Esophagus muscularis mucosa (tissue), 4 donors: ENCODE results near the gene SLC22A4.

ENCODE experiments used
- EP300 ChIP-seq: sonication (generic); formaldehyde crosslinking; IDR thresholded peaks from one replicate; pipeline ENCODE4 v1.6.1; 2017; ENCODE audit warnings: antibody characterized with exemption
- POLR2A ChIP-seq: fragments of 450-650 bp; IDR thresholded peaks from one replicate; pipeline ENCODE4 v1.6.1; 2017; ENCODE audit warnings: antibody characterized with exemption, moderate library complexity, mild to moderate bottlenecking, low read depth
- POLR2AphosphoS5 ChIP-seq, 2 donors: sonication (generic); formaldehyde crosslinking; IDR thresholded peaks; one replicate each; pipeline ENCODE4 v1.6.1; 2017; ENCODE audit warnings: antibody characterized with exemption in 2 of 2
- TF ChIP-seq, protein P1 (sequence below), 3 experiments: fragments of 200-600 bp in 2 of 3; fragments of 450-650 bp in 1 of 3; sonication (generic) in 2 of 3; IDR thresholded peaks; one replicate each; pipeline ENCODE4 v1.5.1; 2017 to 2019; ENCODE audit warnings: antibody characterized with exemption in 3 of 3, mild to moderate bottlenecking in 2 of 3, moderate library complexity in 1 of 3

DNA sequence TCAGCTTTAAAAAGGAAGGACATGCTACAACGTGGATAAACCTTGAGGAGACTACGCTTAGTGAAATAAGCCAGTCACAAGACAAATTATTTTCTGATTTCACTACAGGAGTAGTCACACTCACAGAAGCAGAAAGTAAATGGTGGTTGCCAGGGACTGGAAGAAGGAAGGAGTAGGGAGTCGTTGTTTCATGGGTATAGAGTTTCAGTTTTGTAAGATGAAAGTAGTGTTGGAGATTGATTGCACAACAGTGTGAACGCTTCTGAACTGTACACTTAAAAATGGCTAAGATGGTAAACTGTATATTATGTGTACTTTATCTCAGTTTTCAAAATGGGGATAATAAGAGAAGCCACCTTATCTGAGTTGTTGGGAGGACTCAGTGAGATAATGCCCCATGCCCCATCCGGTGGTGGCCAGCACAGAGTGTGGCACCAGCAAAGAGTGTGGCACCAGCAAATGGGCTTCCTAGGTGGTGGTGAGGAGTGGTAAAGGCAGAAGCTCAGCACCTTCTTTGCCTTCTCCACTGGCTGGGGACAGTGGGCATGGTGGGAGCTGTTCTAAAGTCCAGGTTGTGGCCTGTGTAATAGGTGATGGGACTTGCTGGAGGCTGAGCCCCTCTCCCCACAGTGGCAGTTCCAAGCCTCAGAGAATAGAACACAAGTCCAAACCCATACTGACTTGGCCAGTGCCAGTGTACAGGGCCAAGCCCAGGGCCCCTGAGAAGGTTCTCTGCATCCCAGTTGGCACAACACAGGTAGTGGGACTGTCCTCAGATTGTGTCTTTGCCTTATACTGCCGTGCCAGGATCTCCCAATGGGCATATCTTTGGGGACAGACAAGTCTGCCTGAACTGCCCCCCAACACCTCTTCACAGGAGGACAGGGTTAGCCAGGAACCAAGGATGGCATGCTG lies 4.4 kb downstream of the SLC22A4 start:
- TF ChIP-seq, protein P1, sequence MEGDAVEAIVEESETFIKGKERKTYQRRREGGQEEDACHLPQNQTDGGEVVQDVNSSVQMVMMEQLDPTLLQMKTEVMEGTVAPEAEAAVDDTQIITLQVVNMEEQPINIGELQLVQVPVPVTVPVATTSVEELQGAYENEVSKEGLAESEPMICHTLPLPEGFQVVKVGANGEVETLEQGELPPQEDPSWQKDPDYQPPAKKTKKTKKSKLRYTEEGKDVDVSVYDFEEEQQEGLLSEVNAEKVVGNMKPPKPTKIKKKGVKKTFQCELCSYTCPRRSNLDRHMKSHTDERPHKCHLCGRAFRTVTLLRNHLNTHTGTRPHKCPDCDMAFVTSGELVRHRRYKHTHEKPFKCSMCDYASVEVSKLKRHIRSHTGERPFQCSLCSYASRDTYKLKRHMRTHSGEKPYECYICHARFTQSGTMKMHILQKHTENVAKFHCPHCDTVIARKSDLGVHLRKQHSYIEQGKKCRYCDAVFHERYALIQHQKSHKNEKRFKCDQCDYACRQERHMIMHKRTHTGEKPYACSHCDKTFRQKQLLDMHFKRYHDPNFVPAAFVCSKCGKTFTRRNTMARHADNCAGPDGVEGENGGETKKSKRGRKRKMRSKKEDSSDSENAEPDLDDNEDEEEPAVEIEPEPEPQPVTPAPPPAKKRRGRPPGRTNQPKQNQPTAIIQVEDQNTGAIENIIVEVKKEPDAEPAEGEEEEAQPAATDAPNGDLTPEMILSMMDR (IDR thresholded peaks at IDR 0.05): no peak
- no peak for TF ChIP-seq POLR2AphosphoS5 (IDR thresholded peaks at IDR 0.05)
- no peak for TF ChIP-seq POLR2A
- TF ChIP-seq EP300: no peak
